Adipocyte (in vitro differentiated cells): ENCODE data around the gene MAML3.

Experiments used
- DNase-seq: peaks from one replicate; pipeline ENCODE4 v3.0.0-alpha.2; 2015; ENCODE audit warnings: low read depth
- H3K27me3 ChIP-seq: replicated peaks from 2 replicates; pipeline ENCODE4 v1.7.0; 2013; ENCODE audit warnings: mild to moderate bottlenecking, low read length, moderate library complexity; ENCODE audit not compliant: control insufficient read depth, insufficient read depth
- H3K36me3 ChIP-seq: 2 replicates; pipeline ENCODE4 v1.7.0; 2013; ENCODE audit warnings: low read length, mild to moderate bottlenecking, moderate library complexity; ENCODE audit not compliant: control insufficient read depth, insufficient read depth, severe bottlenecking
- H3K4me1 ChIP-seq: 2 replicates; pipeline ENCODE4 v1.7.0; 2013; ENCODE audit warnings: mild to moderate bottlenecking, low read length, moderate library complexity; ENCODE audit not compliant: control insufficient read depth, insufficient read depth
- H3K4me3 ChIP-seq: 2 replicates; pipeline ENCODE4 v1.7.0; 2013; ENCODE audit warnings: mild to moderate bottlenecking, low read length, moderate library complexity
- H3K9ac ChIP-seq: 2 replicates; pipeline ENCODE4 v1.7.0; 2013; ENCODE audit warnings: mild to moderate bottlenecking, low read length, moderate library complexity
- H3K9me3 ChIP-seq: 2 replicates; pipeline ENCODE4 v1.7.0; 2013; ENCODE audit warnings: mild to moderate bottlenecking, low read length, moderate library complexity; ENCODE audit not compliant: control insufficient read depth

Gene MAML3

GRCh38 chr4:139968831-139969230 is 185.2 kb downstream of the MAML3 start:
- DNase-seq: no peak
- H3K4me3 ChIP-seq: no peak overlapping the region

GRCh38 chr4:139966383-139966782 is 187.6 kb downstream of the MAML3 start:
- no peaks in the 10 kb centered on the region for H3K27me3 ChIP-seq
- no peak overlapping the region for H3K4me3 ChIP-seq
- no peak overlapping the region for H3K9ac ChIP-seq
- no peaks in the 10 kb centered on the region for H3K9me3 ChIP-seq
- no peaks in the 10 kb centered on the region for H3K4me1 ChIP-seq
- H3K36me3 ChIP-seq: no peaks in the 10 kb centered on the region
- DNase-seq: no peak

More at GRCh38 chr4:139968831-139969230, 185.2 kb downstream of the MAML3 start:
- Histone ChIP-seq H3K27me3 (no peaks in the 10 kb centered on the region), H3K9me3 (no peaks in the 10 kb centered on the region), H3K36me3 (no peaks in the 10 kb centered on the region), H3K4me1 (peaks cover 9% of the 10 kb centered on the region), H3K9ac (no peak overlapping the region)

GRCh38 chr4:139965789-139966188 is 188.2 kb downstream of the MAML3 start:
- Histone ChIP-seq H3K9me3 (no peaks in the 10 kb centered on the region), H3K36me3 (no peaks in the 10 kb centered on the region), H3K9ac (no peak overlapping the region), H3K4me1 (no peaks in the 10 kb centered on the region), H3K27me3 (no peaks in the 10 kb centered on the region), H3K4me3 (no peak overlapping the region)
- no peak for DNase-seq

- H3K4me3 ChIP-seq: no peak overlapping the region
- DNase-seq: no peak
- no peaks in the 10 kb centered on the region for H3K36me3 ChIP-seq
- no peaks in the 10 kb centered on the region for H3K4me1 ChIP-seq
- H3K9ac ChIP-seq: no peak overlapping the region
- H3K9me3 ChIP-seq: no peaks in the 10 kb centered on the region
- H3K27me3 ChIP-seq: no peaks in the 10 kb centered on the region
Measured at GRCh38 chr4:139963708-139964107, 190.3 kb downstream of the MAML3 start.

- Histone ChIP-seq H3K9ac (no peak overlapping the region), H3K4me1 (no peaks in the 10 kb centered on the region), H3K4me3 (no peak overlapping the region), H3K36me3 (no peaks in the 10 kb centered on the region), H3K9me3 (no peaks in the 10 kb centered on the region), H3K27me3 (no peaks in the 10 kb centered on the region)
- no peak for DNase-seq
Measured at GRCh38 chr4:139962130-139962684, 191.8 kb downstream of the MAML3 start.

GRCh38 chr4:139961344-139961946 is 192.5 kb downstream of the MAML3 start:
- DNase-seq: no peak
- no peaks in the 10 kb centered on the region for H3K27me3 ChIP-seq
- no peaks in the 10 kb centered on the region for H3K9me3 ChIP-seq
- peaks cover 6% of the 10 kb centered on the region for H3K4me1 ChIP-seq
- no peaks in the 10 kb centered on the region for H3K36me3 ChIP-seq
- no peak overlapping the region for H3K9ac ChIP-seq
- no peak overlapping the region for H3K4me3 ChIP-seq

- Histone ChIP-seq H3K27me3 (no peaks in the 10 kb centered on the region), H3K4me1 (peaks cover 18% of the 10 kb centered on the region), H3K36me3 (no peaks in the 10 kb centered on the region), H3K9me3 (no peaks in the 10 kb centered on the region), H3K9ac (no peak overlapping the region), H3K4me3 (no peak overlapping the region)
- DNase-seq: no peak
Measured at GRCh38 chr4:139959396-139959795, 194.6 kb downstream of the MAML3 start.

GRCh38 chr4:139958739-139959098 is 195.3 kb downstream of the MAML3 start:
- Histone ChIP-seq H3K36me3 (no peaks in the 10 kb centered on the region), H3K9ac (no peak overlapping the region), H3K9me3 (no peaks in the 10 kb centered on the region), H3K4me3 (no peak overlapping the region), H3K27me3 (no peaks in the 10 kb centered on the region), H3K4me1 (peaks cover 22% of the 10 kb centered on the region)
- no peak for DNase-seq

- H3K36me3 ChIP-seq: no peaks in the 10 kb centered on the region
- no peak for DNase-seq
- peaks cover 26% of the 10 kb centered on the region for H3K4me1 ChIP-seq
- H3K27me3 ChIP-seq: no peaks in the 10 kb centered on the region
- H3K4me3 ChIP-seq: no peak overlapping the region
- H3K9ac ChIP-seq: no peak overlapping the region
- no peaks in the 10 kb centered on the region for H3K9me3 ChIP-seq
Measured at GRCh38 chr4:139957986-139958738, 195.8 kb downstream of the MAML3 start.

GRCh38 chr4:139957065-139957464 is 196.9 kb downstream of the MAML3 start:
- DNase-seq: no peak
- Histone ChIP-seq H3K4me1 (peaks cover 30% of the 10 kb centered on the region), H3K9me3 (no peaks in the 10 kb centered on the region), H3K4me3 (no peak overlapping the region), H3K9ac (no peak overlapping the region), H3K27me3 (no peaks in the 10 kb centered on the region), H3K36me3 (no peaks in the 10 kb centered on the region)

- Histone ChIP-seq H3K27me3 (no peaks in the 10 kb centered on the region), H3K9ac (peak overlapping the region; percentile 41), H3K36me3 (no peaks in the 10 kb centered on the region), H3K4me1 (peaks cover 30% of the 10 kb centered on the region), H3K9me3 (no peaks in the 10 kb centered on the region), H3K4me3 (peak overlapping the region; percentile 74)
- no peak for DNase-seq
Measured at GRCh38 chr4:139956507-139957017, 197.4 kb downstream of the MAML3 start.
